SK-N-MC (cell line): ENCODE results near the gene DOCK9.

Experiments used
- EZH2 ChIP-seq: fragments of 200-600 bp; sonication (generic); IDR thresholded peaks from one replicate; pipeline ENCODE4 v1.6.1; 2017; ENCODE audit warnings: antibody characterized with exemption
- POLR2AphosphoS5 ChIP-seq: IDR thresholded peaks from 2 replicates; pipeline ENCODE4 v1.6.1; 2012; ENCODE audit warnings: mild to moderate bottlenecking, low read depth, low read length, borderline replicate concordance

DNA sequence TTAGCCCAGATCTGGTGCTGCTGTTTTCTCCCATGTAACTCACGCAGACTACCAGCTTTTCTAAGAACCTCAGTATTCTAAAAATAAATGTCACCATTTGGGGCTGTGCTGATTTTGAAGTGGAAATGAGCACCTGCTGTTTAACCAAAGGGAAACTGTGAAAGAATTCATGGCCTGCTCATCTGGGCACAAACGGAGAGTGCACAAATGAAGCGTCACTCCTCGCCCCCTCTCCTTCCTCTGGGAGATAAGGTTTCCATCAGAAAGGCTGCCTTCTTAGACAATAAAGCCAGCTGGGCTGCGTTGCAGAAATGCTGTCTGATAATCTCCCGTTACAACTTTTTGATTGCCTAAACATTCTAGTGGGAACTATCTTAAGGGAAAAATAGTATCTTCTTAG is 151.7 kb downstream of the DOCK9 start:
- TF ChIP-seq POLR2AphosphoS5 (no peak), EZH2 (no peak)
